Smooth muscle cell (in vitro differentiated cells): Measurements from ENCODE around the gene CANT1. TPM values are rescaled to one million over a fixed set of nuclear protein-coding genes. Genes with fewer than 3 reads are reported as not detected.
"Not testable (repeated sequence)": the region's sequence is repeated elsewhere in the genome, so short reads cannot be mapped to it uniquely, and the experiment has no call there.

ENCODE experiments used
- DNase-seq: peaks from one replicate; lab custom pipeline; 2025; ENCODE audit not compliant: unreplicated experiment; lab: John Stamatoyannopoulos, UW
- H2AFZ ChIP-seq: fragments of 200-600 bp; sonication (generic); 2 replicates; pipeline ENCODE4 v1.6.0; 2016; ENCODE audit warnings: antibody characterized with exemption, low read depth, mild to moderate bottlenecking
- H3F3A ChIP-seq: fragments of 200-600 bp; sonication (generic); 2 replicates; pipeline ENCODE4 v1.6.0; 2017; ENCODE audit warnings: antibody characterized with exemption, low read depth
- H3K27ac ChIP-seq: fragments of 200-600 bp; sonication (generic); 2 replicates; pipeline ENCODE4 v1.5.1; 2016; ENCODE audit warnings: low read depth, mild to moderate bottlenecking
- H3K27me3 ChIP-seq: fragments of 200-600 bp; sonication (generic); 2 replicates; pipeline ENCODE4 v1.6.1; 2016; ENCODE audit warnings: low read depth, mild to moderate bottlenecking
- H3K36me3 ChIP-seq: fragments of 200-600 bp; sonication (generic); 2 replicates; pipeline ENCODE4 v1.5.1; 2016; ENCODE audit warnings: low read depth
- H3K4me1 ChIP-seq: fragments of 200-600 bp; sonication (generic); 2 replicates; pipeline ENCODE4 v1.5.1; 2016; ENCODE audit warnings: low read depth
- H3K4me2 ChIP-seq: fragments of 200-600 bp; sonication (generic); 2 replicates; pipeline ENCODE4 v1.6.0; 2016; ENCODE audit warnings: mild to moderate bottlenecking
- H3K4me3 ChIP-seq: fragments of 200-600 bp; sonication (generic); 2 replicates; pipeline ENCODE4 v1.5.1; 2016; ENCODE audit warnings: mild to moderate bottlenecking
- H3K79me2 ChIP-seq: fragments of 200-600 bp; sonication (generic); 2 replicates; pipeline ENCODE4 v1.6.0; 2016; ENCODE audit warnings: low read depth, mild to moderate bottlenecking
- H3K9ac ChIP-seq: fragments of 200-600 bp; sonication (generic); 2 replicates; pipeline ENCODE4 v1.6.0; 2016; ENCODE audit warnings: low read depth
- H3K9me3 ChIP-seq: fragments of 200-600 bp; sonication (generic); replicated peaks from 2 replicates; pipeline ENCODE4 v1.5.1; 2016; ENCODE audit warnings: low read depth
- H4K20me1 ChIP-seq: fragments of 200-600 bp; sonication (generic); 2 replicates; pipeline ENCODE4 v1.6.0; 2016; ENCODE audit warnings: low read depth
- CTCF ChIP-seq: fragments of 200-600 bp; sonication (generic); IDR thresholded peaks from 2 replicates; pipeline ENCODE4 v1.5.1; 2017; ENCODE audit warnings: borderline replicate concordance, mild to moderate bottlenecking, antibody characterized with exemption; ENCODE audit not compliant: insufficient read depth, poor library complexity, severe bottlenecking
- WGBS: methylation state at CpG from one replicate; pipeline ENCODE4 v1.1.7; 2016; ENCODE audit warnings: low lambda C conversion rate; 5-methylcytosine and 5-hydroxymethylcytosine counted together
- polyA plus RNA-seq: library from polyadenylated mRNA; unstranded; fragments of >200 nt; fragmentation: Nextera tagmentation; extraction: Ambion mirVana; gene quantifications from 2 replicates; pipeline ENCODE4 v1.2.1, GENCODE V29; 2016
- total RNA-seq: library from RNA; depleted of rRNA; stranded (reverse); fragments of >200 nt; gene quantifications from 2 replicates; pipeline ENCODE4 v1.2.3, GENCODE V29; 2014

The CANT1 gene
- total and polyA plus RNA-seq, 2 experiments from 2014 or later = 38.3 to 42.1 TPM

DNA sequence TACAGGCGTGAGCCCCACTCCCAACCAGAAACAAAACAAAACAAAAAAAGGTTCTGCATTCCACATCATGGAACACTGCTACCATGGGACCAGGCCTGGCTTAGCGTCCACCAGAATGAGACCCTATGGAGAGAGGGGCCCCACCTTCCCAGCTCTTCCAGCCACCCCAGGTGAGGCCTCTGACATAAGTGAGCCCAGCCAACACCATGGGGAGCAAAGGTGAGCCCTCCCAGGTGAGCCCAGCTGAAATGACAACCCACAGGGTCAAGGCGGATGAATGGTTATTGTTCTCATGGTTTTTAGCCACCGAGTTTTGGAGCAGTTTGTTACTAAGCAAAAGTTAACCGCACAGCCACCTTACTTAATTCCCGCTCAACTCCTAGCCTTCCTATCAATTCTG is 46.2 kb downstream of the CANT1 start:
- Histone ChIP-seq H4K20me1 (no peaks in the 10 kb centered on the region), H3K4me1 (no peaks in the 10 kb centered on the region), H3K9ac (no peak overlapping the region), H2AFZ (no peak overlapping the region), H3K4me3 (no peak overlapping the region), H3K9me3 (no peaks in the 10 kb centered on the region), H3K27ac (no peak overlapping the region), H3F3A (no peaks in the 10 kb centered on the region), H3K36me3 (no peaks in the 10 kb centered on the region), H3K4me2 (no peak overlapping the region), H3K79me2 (no peaks in the 10 kb centered on the region), H3K27me3 (no peaks in the 10 kb centered on the region)
- WGBS = 96% methylated on average over 6 of the region's 6 CpGs
- no peak for TF ChIP-seq CTCF
- no peak for DNase-seq

DNA sequence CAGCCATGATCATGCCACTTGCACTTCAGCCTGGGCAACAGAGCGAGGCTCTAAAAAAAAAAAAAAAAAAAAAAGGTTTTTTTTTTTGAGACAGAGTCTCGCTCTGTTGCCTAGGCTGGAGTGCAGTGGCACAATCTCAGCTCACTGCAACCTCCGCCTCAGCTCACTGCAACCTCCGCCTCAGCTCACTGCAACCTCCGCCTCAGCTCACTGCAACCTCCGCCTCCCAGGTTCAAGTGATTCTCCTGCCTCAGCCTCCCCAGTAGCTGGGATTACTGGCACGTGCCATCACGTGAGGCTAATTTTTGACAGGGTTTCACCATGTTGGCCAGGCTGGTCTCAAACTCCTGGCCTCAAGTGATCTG is 46.6 kb downstream of the CANT1 start:
- not testable (repeated sequence) for H3K27ac ChIP-seq, DNase-seq, H3K27me3 ChIP-seq, H3K9me3 ChIP-seq, H3K36me3 ChIP-seq, H3K79me2 ChIP-seq, H3K4me3 ChIP-seq, H3K9ac ChIP-seq, H2AFZ ChIP-seq, H3F3A ChIP-seq, H3K4me1 ChIP-seq, H4K20me1 ChIP-seq, H3K4me2 ChIP-seq
- 99% methylated on average over 6 of the region's 8 CpGs for WGBS

DNA sequence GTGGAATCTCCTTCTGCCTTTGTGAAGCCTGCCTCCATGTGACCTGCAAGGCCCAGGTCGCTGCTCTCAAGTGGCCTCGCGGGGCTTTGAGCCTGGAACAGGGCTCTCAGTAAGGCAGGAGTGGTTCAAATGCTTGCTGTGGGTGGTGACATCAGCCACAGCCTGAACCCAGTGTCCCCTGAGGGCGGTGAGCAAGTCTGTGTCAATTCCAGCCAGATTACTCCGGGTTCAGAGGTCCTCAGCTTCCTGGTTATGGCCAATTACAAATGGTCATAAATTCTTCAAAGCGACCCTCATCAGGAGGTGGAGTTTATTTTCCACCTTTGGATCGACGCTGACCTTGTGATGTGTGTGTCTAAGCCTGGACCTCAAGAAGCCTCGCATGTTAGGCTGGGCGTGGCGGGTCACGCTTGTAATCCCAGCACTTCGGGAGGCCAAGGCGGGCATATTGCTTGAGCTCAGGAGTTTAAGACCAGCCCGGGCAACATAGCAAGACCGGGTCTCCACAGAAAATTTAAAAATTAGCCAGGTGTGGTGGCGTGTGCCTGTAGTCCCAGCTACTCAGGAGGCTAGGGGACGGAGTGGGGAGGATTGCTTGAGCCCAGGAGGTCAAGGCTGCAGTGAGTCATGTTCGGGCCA is 47.1 kb downstream of the CANT1 start:
- H2AFZ ChIP-seq = no peak overlapping the region
- no peak for DNase-seq
- no peak for TF ChIP-seq CTCF

DNA sequence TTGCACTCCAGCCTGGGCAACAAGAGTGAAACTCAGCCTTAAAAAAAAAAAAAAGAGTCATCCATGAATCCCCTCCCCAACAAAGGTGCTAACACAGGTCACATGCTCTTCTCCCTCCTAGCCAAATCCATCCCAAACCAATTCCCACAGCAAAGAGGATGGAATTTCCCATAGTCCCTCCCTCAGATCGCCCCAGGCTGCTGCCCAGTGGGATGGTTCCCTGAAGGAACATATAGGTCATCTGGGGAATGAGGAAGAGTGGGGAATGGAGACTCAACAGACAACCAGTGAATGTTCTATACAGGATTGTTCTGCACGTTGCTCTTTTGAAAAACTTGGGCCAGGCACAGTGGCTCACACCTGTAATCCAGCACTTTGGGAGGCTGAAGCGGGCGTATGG is 48.0 kb downstream of the CANT1 start:
- H3K4me3 ChIP-seq = no peak overlapping the region
- no peaks in the 10 kb centered on the region for H3K4me1 ChIP-seq
- H3K36me3 ChIP-seq = no peaks in the 10 kb centered on the region
- no peaks in the 10 kb centered on the region for H4K20me1 ChIP-seq
- DNase-seq = no peak
- no peak overlapping the region for H3K27ac ChIP-seq
- TF ChIP-seq CTCF = no peak
- H3K27me3 ChIP-seq = no peaks in the 10 kb centered on the region
- no peak overlapping the region for H3K4me2 ChIP-seq
- no peaks in the 10 kb centered on the region for H3K79me2 ChIP-seq
- 93% methylated on average over 4 of the region's 4 CpGs for WGBS
- no peak overlapping the region for H3K9ac ChIP-seq
- no peaks in the 10 kb centered on the region for H3K9me3 ChIP-seq
- H3F3A ChIP-seq = no peaks in the 10 kb centered on the region
- H2AFZ ChIP-seq = no peak overlapping the region

More for the DNA sequence above, 47.1 kb downstream of the CANT1 start:
- Histone ChIP-seq H3K36me3 (no peaks in the 10 kb centered on the region), H3K27me3 (no peaks in the 10 kb centered on the region), H4K20me1 (no peaks in the 10 kb centered on the region), H3F3A (no peaks in the 10 kb centered on the region), H3K27ac (no peak overlapping the region), H3K9ac (no peak overlapping the region), H3K4me2 (no peak overlapping the region), H3K79me2 (no peaks in the 10 kb centered on the region), H3K9me3 (no peaks in the 10 kb centered on the region), H3K4me1 (no peaks in the 10 kb centered on the region), H3K4me3 (no peak overlapping the region)
- WGBS = 71% methylated on average over 19 of the region's 19 CpGs
